GM12864 (cell line): ENCODE results near the gene TPSB2.
"Not testable (repeated sequence)": the region's sequence is repeated elsewhere in the genome, so short reads cannot be mapped to it uniquely, and the experiment has no call there.

Experiments
- DNase-seq: peaks from one replicate; pipeline ENCODE4 v3.0.0-alpha.2; 2011; ENCODE audit warnings: low read depth
- H3K4me3 ChIP-seq: 2 replicates; pipeline ENCODE4 v1.5.1; 2011; ENCODE audit warnings: mild to moderate bottlenecking, low read depth, low read length, control low read depth
- TF ChIP-seq, protein P1 (sequence below): IDR thresholded peaks from 2 replicates; pipeline ENCODE4 v1.5.1; 2011; ENCODE audit warnings: low read depth, mild to moderate bottlenecking, moderate library complexity, low read length, control low read depth, inconsistent platforms; ENCODE audit errors: missing control alignments

Gene TPSB2

GRCh38 chr16:1229476-1229875, 508 bp downstream of the TPSB2 start:
- not testable (repeated sequence) for H3K4me3 ChIP-seq

GRCh38 chr16:1228227-1228626, 1.8 kb downstream of the TPSB2 start:
- not testable (repeated sequence) for H3K4me3 ChIP-seq, DNase-seq

More at GRCh38 chr16:1229476-1229875, 508 bp downstream of the TPSB2 start:
- not testable (repeated sequence) for DNase-seq

DNA sequence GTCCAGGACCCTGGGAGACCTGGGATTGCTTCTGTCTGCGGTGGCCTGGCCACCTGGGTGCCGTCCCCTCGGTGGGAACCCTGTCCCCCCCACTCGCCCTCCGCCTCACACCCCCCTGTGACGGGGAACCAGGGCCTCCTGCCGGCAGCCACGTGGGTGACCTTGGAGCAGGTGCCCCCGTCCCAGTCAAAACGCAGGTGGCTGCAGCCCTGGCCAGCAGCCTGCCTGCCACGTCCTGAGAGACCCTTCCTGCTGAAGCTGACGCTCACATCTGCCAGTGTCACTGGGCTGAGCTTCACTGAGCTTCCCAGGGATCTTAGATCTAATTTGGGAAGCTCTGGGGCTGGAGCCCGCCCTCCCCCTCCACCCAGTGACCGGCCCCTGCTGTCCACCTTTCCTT, 3.3 kb downstream of the TPSB2 start:
- H3K4me3 ChIP-seq, DNase-seq: not testable (repeated sequence)

DNA sequence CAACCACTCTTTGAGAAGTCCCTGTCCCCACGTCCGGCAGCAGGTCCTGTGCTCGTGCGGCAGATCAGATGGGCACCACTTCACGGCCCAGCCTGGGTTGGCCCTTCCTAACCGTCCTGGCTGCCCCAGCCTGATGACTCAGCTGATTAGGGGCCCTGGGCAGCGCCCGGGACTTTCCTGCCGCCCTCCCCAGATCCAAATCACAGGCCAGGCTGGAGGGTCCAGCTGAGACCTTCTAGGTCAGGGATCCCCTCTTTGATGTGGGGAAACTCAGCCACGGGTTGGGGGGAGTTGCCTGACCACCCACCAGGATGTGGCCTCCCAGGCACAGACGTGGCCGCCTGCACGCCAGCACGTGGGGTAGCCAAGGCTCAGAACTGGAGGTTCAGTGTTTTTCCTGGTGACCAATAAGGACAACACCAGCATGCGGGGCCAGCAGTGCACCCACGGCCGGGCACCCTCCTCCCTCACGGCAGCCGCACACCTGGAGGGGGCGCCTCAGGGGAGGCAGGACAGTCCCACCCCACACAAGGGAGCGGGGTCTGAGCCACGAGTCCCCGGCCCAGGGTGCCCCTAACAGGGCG, 4.2 kb downstream of the TPSB2 start:
- not testable (repeated sequence) for DNase-seq

DNA sequence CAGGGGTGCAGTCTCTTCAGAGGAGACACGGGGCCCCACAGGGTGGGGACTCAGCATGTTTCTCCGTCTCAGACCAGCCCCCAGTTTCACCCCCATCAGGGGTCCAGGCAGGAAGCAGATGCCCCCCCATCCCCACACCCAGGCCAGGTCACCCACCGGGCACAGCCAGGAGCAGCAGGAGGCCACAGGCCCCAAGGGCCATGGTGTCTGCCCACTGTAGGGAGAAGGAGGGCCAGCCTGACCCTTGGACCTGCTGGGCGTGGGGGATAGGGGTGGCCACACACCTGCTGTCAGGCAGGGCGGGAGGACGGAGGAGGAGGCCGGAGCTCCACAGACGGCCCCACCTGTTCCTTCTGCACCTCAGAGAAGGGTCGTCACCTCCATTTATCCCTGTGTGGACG, 4.9 kb downstream of the TPSB2 start, which contains the start of gene TPSG1:
TPSG1 (minus strand) TSS at position 218 of the 401 bp plus-strand sequence; CDS start at position 202, 16 bp downstream.
- no peak within 1 kb of the TSS for H3K4me3 ChIP-seq
- TF ChIP-seq, protein P1, sequence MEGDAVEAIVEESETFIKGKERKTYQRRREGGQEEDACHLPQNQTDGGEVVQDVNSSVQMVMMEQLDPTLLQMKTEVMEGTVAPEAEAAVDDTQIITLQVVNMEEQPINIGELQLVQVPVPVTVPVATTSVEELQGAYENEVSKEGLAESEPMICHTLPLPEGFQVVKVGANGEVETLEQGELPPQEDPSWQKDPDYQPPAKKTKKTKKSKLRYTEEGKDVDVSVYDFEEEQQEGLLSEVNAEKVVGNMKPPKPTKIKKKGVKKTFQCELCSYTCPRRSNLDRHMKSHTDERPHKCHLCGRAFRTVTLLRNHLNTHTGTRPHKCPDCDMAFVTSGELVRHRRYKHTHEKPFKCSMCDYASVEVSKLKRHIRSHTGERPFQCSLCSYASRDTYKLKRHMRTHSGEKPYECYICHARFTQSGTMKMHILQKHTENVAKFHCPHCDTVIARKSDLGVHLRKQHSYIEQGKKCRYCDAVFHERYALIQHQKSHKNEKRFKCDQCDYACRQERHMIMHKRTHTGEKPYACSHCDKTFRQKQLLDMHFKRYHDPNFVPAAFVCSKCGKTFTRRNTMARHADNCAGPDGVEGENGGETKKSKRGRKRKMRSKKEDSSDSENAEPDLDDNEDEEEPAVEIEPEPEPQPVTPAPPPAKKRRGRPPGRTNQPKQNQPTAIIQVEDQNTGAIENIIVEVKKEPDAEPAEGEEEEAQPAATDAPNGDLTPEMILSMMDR = no peak

More for the DNA sequence above, 4.2 kb downstream of the TPSB2 start:
- H3K4me3 ChIP-seq = not testable (repeated sequence)

GRCh38 chr16:1224558-1224957, 5.4 kb downstream of the TPSB2 start:
- H3K4me3 ChIP-seq = no peak overlapping the region
- DNase-seq = no peak
- TF ChIP-seq, protein P1 = no peak

More for the DNA sequence above, 4.9 kb downstream of the TPSB2 start, which contains the start of gene TPSG1:
- no peak for DNase-seq

DNA sequence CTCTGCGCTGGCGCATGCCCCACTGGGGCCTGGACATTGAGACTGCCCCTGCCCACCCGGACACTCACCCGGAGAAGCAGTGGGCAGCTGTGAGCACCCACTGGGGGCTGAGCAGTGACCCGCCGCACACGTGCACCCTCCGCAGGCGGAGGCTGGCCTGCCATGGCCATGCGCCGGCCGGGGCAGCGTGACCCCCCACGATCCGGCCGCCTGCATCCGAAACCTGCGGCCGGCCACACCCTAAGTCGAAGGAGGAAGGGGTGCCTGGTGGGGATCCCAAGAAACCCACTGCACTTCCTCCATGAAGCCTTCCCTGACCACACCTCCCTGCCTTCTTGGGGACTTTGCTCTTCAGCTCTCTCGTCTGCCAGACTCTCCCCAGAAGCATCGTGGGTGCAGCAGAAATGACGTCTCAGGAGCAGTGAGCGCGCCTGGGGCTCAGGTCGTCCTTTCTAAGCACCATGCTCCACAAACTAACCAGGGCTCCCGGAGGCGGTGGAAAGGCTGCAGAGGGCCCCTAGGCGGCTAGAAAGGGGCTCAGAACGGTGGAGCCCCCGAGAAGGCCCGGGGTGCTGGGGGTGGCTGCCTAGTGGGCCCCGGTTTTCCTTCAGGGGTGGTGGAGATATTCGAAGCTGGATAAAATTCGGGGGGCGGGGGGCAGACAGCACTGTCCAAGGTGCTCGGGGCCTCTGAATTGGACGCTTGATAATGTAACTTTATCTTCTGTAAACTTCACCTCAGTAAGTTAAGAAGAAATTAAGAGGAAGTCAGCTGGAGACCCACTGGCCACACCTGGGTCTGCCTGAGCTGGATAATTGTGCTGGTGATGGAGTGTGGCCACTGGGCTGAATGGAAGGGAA, 6.4 kb downstream of the TPSB2 start:
- no peak overlapping the region for H3K4me3 ChIP-seq
- DNase-seq = no peak
- TF ChIP-seq, protein P1 = no peak

- TF ChIP-seq, protein P1 = no peak
- DNase-seq = no peak
- H3K4me3 ChIP-seq = no peak overlapping the region
Observed at GRCh38 chr16:1222553-1223354, 7.2 kb downstream of the TPSB2 start.
